ENCODE data around the gene PHRF1.

Gene PHRF1

DNA sequence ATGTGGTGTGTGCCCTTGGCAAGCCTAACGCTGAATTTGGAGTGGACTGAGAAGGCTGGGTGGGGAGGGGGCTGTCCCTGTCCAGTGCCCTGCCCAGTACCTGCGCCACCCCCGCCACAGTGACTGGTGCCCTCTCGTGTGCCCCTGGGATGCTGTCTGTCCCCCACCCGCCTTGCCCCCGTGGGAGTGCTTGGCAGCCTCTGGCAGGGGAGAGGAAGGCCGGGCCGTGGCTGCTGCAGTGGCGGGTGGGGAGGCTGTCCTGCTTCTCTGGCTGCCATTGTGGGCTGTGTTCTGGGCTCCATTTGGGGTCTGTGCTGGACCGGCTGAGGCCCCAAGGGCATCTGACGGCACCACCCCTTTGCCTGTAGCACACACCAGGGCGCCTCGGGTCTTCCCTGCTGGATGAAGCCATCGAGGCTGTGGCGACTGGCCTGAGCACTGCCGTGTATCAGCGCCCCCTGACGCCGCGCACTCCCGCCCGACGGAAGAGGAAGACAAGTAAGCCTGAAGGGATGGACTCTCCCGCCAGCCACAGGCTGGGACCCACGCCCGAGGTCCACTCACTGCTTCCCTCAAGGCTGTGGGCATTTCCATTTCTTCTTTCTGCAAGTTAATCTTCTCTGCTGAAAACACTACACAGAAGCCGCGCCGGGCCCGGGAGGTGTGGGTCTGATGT lies 21.9 kb downstream of the PHRF1 start:
- FAIRE-seq, result no peak

DNA sequence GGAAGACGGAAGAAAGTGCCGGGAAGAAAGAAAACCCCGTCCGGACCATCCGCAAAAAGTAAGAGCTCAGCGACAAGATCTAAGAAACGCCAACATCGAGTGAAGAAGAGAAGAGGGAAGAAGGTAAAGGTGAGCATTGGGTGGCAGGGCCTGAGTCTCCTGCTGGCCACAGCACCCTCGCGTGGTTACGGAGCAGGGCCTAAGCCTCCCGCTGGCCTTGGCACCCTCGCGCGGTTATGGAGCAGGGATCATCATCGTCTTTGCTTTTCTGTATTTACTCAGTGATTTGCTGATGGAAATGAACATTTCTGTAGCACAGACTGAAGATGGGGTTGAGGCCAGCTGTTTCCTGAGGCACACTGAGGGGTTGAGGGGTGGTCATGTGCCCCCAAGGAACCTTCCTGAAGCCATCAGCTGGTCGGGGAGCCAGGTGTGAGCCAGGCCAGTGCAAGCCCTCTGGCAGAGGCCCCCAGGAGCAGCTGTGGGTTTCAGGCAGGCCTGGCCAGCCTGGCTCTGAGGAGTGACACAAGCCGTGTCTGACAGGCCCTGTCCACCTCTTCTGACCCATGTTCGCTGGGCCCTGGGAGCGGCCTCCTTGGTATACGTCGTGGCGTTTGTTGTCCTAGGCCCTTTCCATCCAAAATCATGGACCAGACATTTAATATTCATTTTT lies 25.4 kb downstream of the PHRF1 start:
- no peak for FAIRE-seq

DNA sequence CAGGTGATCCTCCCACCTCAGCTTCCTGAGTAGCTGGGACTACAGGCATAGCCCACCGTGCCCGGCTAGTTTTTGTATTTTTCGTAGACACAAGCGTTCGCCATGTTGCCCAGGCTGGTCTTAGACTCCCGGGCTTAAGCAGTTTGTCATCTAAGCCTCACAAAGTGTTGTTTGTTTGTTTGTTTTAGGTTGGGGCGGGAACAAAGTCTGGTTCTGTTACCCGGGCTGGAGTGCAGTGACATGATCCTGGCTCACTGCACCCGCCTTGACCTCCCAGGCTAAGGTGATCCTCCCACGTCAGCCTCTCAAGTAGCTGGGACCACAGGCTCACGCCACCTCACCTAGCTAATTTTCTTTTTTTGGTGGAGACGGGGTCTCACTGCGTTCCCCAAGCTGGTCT lies 26.9 kb downstream of the PHRF1 start:
- no peak for FAIRE-seq

DNA sequence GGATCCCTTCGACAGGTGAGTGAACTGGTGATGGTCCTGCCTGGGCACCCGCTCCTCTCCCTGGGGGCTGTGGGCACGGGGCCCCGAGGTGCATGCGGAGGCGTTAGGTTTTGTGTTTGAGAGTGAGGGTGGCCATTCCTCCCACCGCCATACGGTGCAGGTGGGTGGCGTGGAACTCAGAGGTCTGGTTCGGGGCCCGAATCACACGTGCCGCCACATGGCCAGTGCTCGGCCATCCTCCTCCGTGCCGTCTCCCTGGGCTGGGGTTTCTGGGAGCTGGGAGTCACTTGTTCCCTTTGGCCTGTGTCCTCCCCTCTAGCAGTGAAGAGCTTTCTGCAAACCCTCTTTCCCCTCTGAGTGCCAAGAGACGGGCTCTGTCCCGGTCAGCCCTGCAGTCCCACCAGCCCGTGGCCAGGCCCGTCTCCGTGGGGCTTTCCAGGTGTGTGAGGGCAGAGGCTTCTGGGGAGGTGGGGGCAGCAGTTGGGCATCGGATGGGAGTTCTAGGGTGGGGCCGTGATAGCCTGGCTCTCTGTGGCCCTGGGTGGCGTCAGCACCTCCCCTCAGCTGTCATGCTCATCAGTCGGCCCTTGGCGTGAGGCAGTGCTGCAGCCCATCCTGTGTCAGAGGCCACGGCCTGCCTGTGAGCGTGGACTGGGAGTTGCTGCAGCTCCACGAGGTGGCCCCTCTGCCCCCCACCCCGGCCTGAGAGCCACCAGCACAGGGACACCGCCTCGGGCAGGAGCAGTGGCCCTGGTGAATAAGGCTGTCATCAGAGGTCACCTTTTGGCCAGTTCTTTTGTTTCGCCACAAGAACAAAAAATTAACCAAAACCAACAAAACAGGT lies 29.2 kb downstream of the PHRF1 start:
- FAIRE-seq, result no peak

DNA sequence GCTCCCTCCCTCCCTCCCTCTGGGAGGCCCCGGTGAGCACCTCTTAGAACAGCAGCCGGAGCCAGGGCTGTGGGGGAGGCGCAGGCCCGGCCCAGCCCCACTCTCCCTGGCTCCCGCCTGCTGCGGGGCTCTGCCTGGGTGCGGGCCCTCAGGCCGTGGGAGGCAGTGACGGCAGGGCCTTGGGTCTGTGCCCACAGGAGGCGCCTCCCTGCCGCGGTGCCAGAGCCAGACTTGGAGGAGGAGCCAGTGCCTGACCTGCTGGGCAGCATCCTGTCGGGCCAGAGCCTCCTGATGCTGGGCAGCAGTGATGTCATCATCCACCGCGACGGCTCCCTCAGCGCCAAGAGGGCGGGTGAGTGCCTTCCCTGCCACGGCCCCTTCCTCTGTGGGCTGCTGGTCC lies 30.0 kb downstream of the PHRF1 start:
- no peak for FAIRE-seq

DNA sequence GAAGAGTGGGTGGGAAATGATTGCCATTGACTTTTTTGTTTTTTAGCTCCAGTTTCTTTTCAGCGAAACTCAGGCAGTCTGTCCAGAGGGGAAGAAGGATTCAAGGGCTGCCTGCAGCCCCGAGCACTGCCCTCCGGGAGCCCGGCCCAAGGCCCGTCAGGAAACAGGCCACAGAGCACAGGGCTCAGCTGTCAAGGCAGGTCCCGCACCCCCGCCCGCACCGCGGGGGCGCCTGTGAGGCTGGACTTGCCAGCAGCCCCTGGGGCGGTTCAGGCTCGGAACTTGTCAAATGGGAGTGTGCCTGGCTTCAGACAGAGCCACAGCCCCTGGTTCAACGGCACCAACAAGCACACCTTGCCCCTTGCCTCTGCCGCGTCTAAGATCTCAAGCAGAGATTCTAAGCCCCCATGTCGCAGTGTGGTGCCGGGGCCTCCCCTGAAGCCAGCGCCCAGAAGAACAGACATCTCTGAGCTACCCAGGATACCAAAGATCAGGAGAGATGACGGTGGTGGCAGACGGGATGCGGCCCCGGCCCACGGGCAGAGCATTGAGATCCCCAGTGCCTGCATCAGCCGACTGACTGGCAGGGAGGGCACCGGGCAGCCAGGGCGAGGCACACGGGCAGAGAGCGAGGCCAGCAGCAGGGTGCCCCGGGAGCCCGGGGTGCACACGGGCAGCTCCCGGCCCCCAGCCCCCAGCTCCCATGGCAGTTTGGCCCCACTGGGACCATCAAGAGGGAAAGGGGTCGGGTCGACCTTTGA lies 30.9 kb downstream of the PHRF1 start:
- no peak for FAIRE-seq

DNA sequence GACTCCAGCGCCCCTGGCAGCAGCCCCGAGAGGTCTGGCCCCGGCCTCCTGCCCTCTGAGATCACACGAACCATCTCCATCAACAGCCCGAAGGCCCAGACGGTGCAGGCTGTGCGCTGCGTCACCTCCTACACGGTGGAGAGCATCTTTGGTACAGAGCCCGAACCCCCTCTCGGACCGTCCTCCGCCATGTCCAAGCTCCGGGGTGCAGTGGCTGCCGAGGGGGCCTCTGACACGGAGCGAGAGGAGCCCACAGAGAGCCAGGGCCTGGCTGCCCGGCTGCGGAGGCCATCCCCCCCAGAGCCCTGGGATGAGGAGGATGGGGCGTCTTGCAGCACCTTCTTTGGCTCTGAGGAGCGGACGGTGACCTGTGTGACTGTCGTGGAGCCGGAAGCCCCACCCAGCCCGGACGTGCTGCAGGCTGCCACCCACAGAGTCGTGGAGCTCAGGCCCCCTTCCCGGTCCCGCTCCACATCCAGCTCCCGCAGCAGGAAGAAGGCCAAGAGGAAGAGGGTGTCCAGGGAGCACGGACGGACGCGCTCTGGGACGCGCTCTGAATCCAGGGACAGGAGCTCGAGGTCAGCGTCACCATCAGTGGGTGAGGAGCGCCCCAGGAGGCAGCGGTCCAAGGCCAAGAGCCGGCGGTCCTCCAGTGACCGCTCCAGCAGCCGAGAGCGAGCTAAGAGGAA lies 31.8 kb downstream of the PHRF1 start:
- no peak for FAIRE-seq

DNA sequence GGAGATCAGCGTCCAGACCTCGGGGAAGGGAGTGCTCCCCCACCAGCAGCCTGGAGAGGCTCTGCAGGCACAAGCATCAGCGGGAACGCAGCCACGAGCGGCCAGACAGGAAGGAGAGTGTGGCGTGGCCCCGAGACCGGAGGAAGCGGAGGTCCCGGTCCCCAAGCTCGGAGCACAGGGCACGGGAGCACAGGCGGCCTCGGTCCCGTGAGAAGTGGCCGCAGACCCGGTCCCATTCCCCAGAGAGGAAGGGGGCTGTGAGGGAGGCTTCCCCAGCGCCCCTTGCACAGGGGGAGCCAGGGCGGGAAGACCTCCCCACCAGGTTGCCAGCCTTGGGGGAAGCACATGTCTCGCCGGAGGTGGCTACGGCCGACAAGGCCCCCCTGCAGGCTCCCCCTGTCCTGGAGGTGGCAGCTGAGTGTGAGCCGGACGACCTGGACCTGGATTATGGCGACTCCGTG lies 32.6 kb downstream of the PHRF1 start:
- no peak for FAIRE-seq

DNA sequence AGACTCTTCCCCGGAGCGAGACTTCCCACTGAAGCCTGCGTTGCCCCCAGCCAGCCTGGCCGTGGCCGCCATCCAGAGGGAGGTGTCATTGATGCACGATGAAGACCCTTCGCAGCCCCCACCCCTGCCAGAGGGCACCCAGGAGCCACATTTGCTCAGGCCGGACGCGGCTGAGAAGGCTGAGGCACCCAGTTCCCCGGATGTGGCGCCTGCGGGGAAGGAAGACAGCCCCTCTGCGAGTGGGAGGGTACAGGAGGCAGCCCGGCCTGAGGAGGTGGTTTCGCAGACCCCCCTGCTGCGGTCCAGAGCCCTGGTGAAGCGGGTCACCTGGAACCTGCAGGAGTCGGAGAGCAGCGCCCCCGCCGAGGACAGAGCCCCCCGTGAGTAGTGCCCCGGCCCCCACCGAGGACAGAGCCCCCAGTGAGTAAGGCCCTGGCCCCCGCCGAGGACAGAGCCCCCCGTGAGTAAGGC lies 33.1 kb downstream of the PHRF1 start:
- no peak for FAIRE-seq

DNA sequence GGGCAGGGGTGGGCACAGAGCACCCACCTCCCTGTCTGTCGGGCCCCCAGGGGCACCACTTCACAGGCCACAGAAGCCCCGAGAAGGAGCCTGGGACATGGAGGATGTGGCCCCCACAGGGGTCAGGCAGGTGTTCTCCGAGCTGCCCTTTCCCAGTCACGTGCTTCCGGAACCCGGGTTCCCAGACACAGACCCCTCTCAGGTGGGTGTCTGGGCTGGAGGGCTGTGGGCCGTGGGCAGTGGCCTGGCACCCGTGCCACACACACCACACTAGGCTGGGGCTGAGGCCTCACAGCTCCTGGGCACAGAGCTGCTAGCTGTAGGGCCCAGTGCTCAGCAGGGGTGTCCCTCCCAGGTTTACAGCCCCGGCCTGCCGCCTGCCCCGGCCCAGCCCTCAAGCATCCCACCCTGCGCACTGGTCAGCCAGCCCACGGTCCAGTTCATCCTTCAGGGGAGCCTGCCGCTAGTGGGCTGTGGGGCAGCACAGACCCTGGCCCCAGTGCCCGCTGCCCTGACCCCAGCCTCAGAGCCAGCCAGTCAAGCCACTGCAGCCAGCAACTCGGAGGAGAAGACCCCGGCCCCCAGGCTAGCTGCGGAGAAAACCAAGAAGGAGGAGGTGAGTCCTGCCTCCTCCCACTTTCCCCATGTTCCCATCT lies 34.0 kb downstream of the PHRF1 start:
- FAIRE-seq, result no peak

DNA sequence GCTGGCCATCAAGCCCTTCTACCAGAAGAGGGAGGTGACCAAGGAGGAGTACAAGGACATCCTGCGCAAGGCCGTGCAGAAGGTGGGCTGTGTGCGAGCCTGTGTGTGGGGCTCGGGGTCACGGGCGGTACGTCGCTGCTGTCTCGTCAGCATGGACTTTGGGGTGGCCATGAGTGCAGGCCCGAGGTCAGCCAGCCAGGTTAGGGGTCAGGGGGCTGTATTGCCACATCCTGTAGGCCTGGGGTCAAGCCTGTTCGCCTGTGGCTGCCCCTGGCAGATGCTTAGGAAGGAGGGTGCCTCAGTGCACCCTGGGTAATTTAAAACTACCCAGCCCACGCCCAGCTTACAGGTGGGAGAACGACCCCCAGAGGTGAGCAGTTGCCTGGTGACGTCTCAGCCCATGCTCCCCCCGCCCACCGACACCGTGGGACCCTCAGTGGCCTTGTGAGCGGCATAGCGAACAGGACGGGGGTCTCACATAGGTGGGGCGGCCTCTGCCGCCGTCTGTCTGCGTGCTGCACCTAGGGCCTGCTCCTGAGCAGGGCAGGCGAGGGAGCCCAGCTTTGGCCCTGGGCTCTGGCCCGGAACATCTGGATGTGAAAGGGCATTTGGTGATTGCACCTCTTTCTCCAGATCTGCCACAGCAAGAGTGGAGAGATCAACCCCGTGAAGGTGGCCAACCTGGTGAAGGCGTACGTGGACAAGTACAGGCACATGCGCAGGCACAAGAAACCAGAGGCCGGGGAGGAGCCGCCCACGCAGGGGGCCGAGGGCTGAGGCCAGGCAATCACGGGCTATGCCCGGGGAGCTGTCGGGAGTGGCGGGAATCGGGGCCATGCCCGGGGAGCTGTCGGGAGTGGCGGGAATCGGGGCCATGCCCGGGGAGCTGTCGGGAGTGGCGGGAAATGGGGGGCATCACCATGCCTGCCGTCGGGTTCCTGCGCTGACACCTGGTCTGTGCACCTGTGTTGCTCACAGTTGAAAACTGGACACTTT lies 35.0 kb downstream of the PHRF1 start:
- no peak for FAIRE-seq

DNA sequence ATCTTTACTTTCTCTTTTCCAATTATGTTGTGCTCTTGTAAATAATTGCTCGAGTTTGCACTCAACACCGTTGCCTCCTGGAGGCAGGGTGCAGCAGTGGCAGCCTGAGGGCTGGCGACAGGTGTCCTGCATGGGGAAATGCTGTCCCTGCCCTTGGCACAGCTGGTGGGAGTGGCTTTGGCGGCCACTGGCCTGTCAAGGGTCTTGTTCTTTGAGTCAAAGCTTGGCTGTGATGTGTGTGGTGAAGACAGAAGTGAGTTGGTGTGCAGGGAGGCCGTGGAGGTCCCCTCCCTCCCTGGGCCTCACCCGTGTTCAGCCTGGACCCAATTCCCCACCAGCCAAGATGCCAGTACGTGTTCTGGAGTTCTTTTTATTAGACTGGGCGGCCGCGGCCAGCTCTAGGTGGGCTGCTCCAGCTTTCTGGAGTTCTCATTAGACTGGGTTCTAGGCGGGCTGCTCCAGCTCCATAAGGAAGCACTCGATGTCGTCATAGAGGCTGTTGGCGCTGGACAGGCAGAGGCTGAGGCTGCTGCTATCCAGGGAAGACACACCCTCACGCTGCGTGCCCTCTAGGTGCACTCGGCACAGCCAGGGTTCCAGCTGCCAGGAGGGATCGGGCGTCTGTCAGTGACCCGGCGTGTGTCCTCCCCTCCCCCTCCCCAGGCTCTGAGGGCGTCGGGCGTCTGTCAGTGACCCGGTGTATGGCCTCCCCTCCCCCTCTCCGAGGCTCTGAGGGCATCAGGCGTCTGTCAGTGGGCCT lies 36.1 kb downstream of the PHRF1 start:
- FAIRE-seq, result no peak

DNA sequence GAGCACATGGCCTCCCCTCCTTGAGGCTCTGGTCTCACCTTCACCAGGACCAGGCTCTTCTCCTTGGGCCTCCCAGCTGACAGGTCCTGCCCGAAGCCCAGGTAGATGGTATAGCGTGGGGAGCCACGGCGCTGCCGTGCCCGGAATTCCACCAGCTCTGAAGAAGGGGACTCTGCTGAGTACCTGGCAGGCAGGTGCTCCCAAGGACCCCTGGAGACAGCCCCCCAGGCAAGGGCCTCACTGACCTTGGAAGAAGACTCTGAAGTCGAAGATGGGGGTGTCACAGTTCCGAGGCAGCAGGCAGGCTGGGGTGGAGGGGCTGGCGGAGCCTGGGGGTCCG lies 36.7 kb downstream of the PHRF1 start:
- no peak for FAIRE-seq

DNA sequence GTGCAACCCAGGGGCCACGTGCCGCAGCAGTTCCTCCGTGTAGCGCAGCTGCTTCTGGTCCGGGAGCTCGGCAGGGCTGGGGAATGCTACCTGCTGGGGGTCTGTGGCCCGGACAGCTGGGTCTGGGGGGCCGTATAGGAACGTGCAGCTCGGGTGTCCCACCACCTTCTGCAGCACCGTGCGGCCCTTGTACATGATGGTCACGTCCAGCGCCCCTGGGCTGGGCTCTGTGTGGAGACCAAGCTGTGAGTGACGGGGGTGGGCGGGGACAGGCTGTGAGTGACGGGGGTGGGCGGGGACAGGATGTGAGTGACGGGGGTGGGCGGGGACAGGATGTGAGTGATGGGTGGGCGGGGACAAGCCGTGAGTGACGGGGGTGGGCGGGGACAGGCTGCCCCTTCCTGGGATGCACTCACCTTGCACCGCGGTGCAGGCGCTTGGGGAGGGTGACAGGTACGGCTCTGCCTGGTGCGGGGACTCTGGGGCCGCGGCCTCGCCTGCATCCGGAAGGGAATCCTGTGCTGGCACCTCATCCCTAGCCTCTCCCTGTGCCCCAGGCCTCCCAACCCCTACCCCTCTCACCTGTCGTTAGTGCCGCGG lies 37.2 kb downstream of the PHRF1 start:
- FAIRE-seq, result no peak

DNA sequence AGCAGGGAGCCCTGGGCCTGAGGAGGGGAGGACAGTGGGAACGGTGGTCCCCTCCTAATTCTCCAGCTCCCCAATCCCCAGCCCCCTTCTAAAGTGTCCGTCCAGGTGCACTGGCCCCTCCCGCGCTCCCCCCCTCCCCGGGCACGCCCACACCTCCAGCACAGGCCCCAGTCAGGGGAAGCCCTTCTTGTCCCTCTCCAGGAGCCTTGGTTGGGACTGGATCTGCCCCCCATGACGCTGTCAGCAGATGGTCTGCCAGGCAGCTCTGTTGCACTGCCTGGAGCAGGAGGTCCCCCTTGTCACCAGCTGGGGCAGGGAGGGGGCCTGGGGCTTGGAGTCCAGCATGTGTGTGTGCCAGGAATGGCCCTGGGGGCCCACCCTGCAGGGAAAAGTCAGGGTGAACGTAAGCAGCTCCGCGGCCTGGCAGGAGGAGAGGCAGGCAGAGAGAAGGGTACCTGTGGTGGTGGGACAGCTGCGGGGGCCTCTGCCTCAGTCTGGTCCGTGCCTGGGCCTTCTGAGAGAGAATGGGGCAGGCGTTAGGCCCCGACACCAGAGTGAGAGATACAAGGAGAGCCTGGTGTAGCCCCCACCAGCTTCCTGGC lies 37.9 kb downstream of the PHRF1 start:
- no peak for FAIRE-seq

DNA sequence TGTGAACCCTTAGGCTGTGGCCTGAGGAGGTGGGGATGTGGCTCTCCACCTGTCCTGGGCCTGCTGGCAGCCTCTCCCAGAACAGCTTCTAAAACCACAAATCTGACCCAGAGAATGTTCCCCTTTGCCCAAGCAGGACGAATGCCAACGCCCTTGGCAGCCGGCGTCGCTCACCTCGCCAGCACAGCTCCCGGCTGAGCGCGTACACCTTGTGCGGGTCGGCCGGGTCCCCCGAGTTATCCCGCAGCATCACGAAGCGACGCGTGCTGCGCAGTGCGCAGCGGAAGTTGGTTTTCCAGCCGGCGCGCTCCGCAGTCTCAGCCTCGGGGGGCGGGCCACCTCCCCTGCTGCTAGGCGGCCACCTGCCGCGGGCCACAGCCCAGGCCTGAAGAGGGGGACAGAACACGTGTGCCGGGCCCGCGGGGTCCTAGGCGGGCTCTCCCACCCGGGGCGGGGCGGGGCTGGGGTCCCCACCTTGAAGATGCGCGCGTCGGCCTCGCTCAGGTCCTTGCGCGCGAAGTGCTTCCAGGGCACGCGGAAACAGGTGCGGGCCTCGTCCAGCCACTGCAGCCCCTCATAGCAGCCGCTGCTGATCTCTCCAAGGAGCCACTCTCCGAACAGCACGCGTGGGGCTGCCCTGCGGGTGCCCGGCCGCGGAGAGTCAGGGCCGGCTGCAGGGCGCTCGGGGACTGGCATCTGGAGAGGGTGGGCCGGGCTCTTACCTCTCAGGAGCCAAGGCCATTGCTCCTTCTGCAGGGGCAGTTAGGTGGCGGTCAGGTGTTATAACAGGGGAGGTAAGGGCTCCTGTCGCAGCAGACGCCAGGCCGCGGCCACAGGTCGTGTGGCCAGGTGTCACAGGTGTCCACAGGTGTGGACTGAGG lies 38.6 kb downstream of the PHRF1 start:
- no peak for FAIRE-seq

DNA sequence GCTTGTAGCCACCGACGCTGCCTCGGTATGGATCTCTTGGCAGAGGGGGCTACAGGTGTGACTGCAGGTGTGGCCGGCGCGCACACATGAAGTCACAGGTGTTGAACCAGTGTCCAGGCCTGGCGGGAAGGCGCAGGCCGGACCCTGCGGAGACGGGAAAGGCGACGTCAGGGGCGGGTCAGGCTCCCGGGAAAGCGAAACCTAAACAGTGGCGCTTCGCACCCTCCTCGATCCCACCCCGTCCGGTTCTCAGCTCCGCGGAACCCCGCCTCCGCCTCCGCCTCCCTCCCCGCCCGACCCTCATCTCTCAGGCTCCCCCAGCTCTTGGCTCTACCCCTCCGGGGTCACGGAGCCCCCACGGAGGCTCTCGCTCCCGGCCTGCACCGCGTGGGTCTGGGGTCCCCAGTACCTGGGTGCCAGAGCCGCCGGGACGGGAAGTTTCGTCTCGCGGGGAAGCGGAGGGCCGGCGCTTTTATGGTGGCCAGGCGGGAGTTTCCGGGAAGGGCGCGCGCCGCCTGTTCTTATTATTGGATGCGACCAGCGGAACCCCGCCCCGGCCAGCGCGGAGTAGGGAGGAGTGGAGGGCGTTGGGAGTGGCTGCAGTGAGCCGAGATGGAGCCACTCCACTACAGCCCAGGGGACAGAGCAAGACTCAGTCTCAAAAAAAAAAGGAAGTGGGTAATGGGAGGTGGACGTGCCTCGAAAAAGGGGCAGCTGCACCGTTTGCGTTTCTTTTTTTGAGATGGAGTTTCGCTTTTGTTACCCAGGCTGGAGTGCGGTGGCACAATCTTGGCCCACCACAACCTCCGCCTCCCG lies 39.4 kb downstream of the PHRF1 start, which contains the start of gene IRF7:
TSS of gene IRF7 (minus strand) at position 447 of the 816 bp plus-strand sequence. CDS start 586 bp downstream, outside the sequence.
- FAIRE-seq, result peak; percentile 92
